K562 (cell line): ENCODE data around the gene ARHGEF12. TPM values are rescaled to one million over a fixed set of nuclear protein-coding genes. Genes with fewer than 3 reads are reported as not detected.

Experiments
- ATAC-seq: fragments of 200-7000 bp; cut with Tn5 transposase; 3 replicates; pipeline ENCODE4 v1.9.1; 2020; ENCODE audit warnings: moderate library complexity
- BruUV-seq: library from RNA; stranded (reverse); fragments of 400-500 nt; replicated peaks from 2 replicates; lab custom pipeline; 2021; lab: Mats Ljungman, UMichigan
- CTCF ChIA-PET: fragments of 300-600 bp; formaldehyde crosslinking; extraction: SDS; loops from one replicate; lab custom pipeline; 2021; ENCODE audit warnings: low intra/inter-chr PET ratio; lab: Yijun Ruan, JAX
- POLR2A ChIA-PET: fragments of 300-600, 350-650 bp; sonication (Branson Sonifier 250); formaldehyde crosslinking; extraction: SDS; loops from one replicate; lab custom pipeline; 2021; ENCODE audit warnings: antibody characterized with exemption, inconsistent platforms; lab: Yijun Ruan, JAX
- DNase-seq, 4 experiments: peaks; one replicate each; pipeline versions ENCODE4 v3.0.0 to v3.0.0-alpha.2; 2011 to 2018; ENCODE audit warnings: low spot score in 3 of 4, mixed read lengths in 3 of 4; ENCODE audit errors: extremely low read depth in 1 of 4
- FAIRE-seq: peaks from 2 replicates; lab custom pipeline; 2011; peaks lifted over from hg19 to GRCh38; lab: Jason Lieb, UNC
- H2AFZ ChIP-seq: 2 replicates; pipeline ENCODE4 v1.6.0; 2011; ENCODE audit warnings: low read depth, low read length, control low read depth, inconsistent platforms
- H3K27ac ChIP-seq: fragments of 200-600 bp; 3 replicates; pipeline ENCODE4 v1.8.0; 2011; ENCODE audit warnings: low read depth, mild to moderate bottlenecking, control low read depth, inconsistent platforms, low read length, moderate library complexity, mixed read lengths; ENCODE audit errors: extremely low read depth
- H3K27me3 ChIP-seq, 2 experiments: fragments of 300-600 bp in 1 of 2; 2 replicates in 1 of 2; 3 replicates in 1 of 2; pipeline versions ENCODE4 v1.6.0 to v1.8.0; 2011; ENCODE audit warnings: inconsistent platforms in 2 of 2, low read length in 2 of 2, mild to moderate bottlenecking in 1 of 2, mixed read lengths in 1 of 2, moderate library complexity in 1 of 2; ENCODE audit not compliant: control insufficient read depth in 2 of 2, insufficient read depth in 2 of 2
- H3K36me3 ChIP-seq: fragments of 300-600 bp; 3 replicates; pipeline ENCODE4 v1.8.0; 2011; ENCODE audit warnings: mild to moderate bottlenecking, low read length, inconsistent platforms; ENCODE audit not compliant: control insufficient read depth, insufficient read depth
- H3K4me1 ChIP-seq, 2 experiments: fragments of 200-600 bp in 1 of 2; replicated peaks in 1 of 2; 2 replicates in 1 of 2; 3 replicates in 1 of 2; pipeline versions ENCODE4 v1.5.1 to v1.8.0; 2011; ENCODE audit warnings: inconsistent platforms in 2 of 2, low read length in 2 of 2, mild to moderate bottlenecking in 1 of 2, mixed read lengths in 1 of 2, moderate library complexity in 1 of 2; ENCODE audit not compliant: control insufficient read depth in 2 of 2, insufficient read depth in 2 of 2
- H3K4me2 ChIP-seq: 2 replicates; pipeline ENCODE4 v1.6.1; 2011; ENCODE audit warnings: low read length, control low read depth, inconsistent platforms, mixed read lengths; ENCODE audit not compliant: insufficient read depth
- H3K4me3 ChIP-seq: fragments of 200-600 bp; sonication (generic), shearing (Covaris generic); 2 replicates; pipeline ENCODE4 v1.5.1; 2016; ENCODE audit warnings: control low read depth, inconsistent platforms
- H3K79me2 ChIP-seq: fragments of 200-600 bp; 3 replicates; pipeline ENCODE4 v1.8.0; 2011; ENCODE audit warnings: low read length, inconsistent platforms; ENCODE audit not compliant: control insufficient read depth, insufficient read depth
- H3K9ac ChIP-seq, 2 experiments: 2 replicates each; pipeline versions ENCODE4 v1.6.0 to v1.6.1; 2011; ENCODE audit warnings: low read depth in 2 of 2, low read length in 2 of 2, control low read depth in 1 of 2, inconsistent platforms in 1 of 2, mild to moderate bottlenecking in 1 of 2, mixed read lengths in 1 of 2; ENCODE audit not compliant: insufficient read depth in 1 of 2
- H3K9me1 ChIP-seq: one replicate; pipeline ENCODE4 v1.6.0; 2011; ENCODE audit warnings: inconsistent platforms, mild to moderate bottlenecking, low read length, moderate library complexity; ENCODE audit not compliant: control insufficient read depth, insufficient read depth
- H3K9me3 ChIP-seq: replicated peaks from 2 replicates; pipeline ENCODE4 v1.5.1; 2011; ENCODE audit warnings: low read depth, low read length, inconsistent platforms; ENCODE audit not compliant: control insufficient read depth, insufficient read depth
- H4K20me1 ChIP-seq: replicated peaks from 2 replicates; pipeline ENCODE4 v1.6.1; 2011; ENCODE audit warnings: low read length, inconsistent platforms, mixed read lengths; ENCODE audit not compliant: control insufficient read depth, insufficient read depth
- ARID2 ChIP-seq: fragments of 450-650 bp; IDR thresholded peaks from 2 replicates; pipeline ENCODE4 v1.6.1; 2017; ENCODE audit warnings: antibody characterized with exemption, mild to moderate bottlenecking
- C11orf30 ChIP-seq: fragments of 450-650 bp; IDR thresholded peaks from 2 replicates; pipeline ENCODE4 v1.6.1; 2016; ENCODE audit warnings: low read depth, mild to moderate bottlenecking
- CBFB ChIP-seq: sonication (generic); formaldehyde crosslinking; IDR thresholded peaks from 2 replicates; pipeline ENCODE4 v1.4.0; 2020; ENCODE audit warnings: mild to moderate bottlenecking, missing genetic modification reagents
- CHD4 ChIP-seq: fragments of 200-600 bp; sonication (generic); IDR thresholded peaks from 3 replicates; pipeline ENCODE4 v1.6.1; 2012; ENCODE audit warnings: low read depth, mild to moderate bottlenecking, mixed read lengths, low read length, inconsistent platforms; ENCODE audit not compliant: insufficient read depth, insufficient replicate concordance, poor library complexity, severe bottlenecking
- E2F1 ChIP-seq: sonication (generic); formaldehyde crosslinking; IDR thresholded peaks from 2 replicates; pipeline ENCODE4 v1.8.1; 2023; ENCODE audit warnings: mild to moderate bottlenecking, missing genetic modification reagents, moderate library complexity
- NELFE ChIP-seq: IDR thresholded peaks from 2 replicates; pipeline ENCODE4 v1.6.1; 2011; ENCODE audit warnings: mild to moderate bottlenecking; ENCODE audit not compliant: insufficient read depth, insufficient read length
- NR0B1 ChIP-seq: fragments of 450-650 bp; IDR thresholded peaks from one replicate; pipeline ENCODE4 v1.6.1; 2018; ENCODE audit warnings: mild to moderate bottlenecking, moderate library complexity; ENCODE audit not compliant: partially characterized antibody
- ZKSCAN8 ChIP-seq: fragments of 200-800 bp; sonication (Bioruptor generic); IDR thresholded peaks from 2 replicates; pipeline ENCODE4 v1.6.1; 2016; ENCODE audit warnings: missing genetic modification characterization, missing compliant biosample characterization
- ZNF311 ChIP-seq: fragments of 250-450 bp; sonication (Bioruptor Pico); IDR thresholded peaks from 2 replicates; pipeline ENCODE4 v1.4.0; 2020; ENCODE audit warnings: mild to moderate bottlenecking, moderate library complexity
- WGBS: fragments of 100-300 bp; shearing (Covaris generic); methylation state at CpG from one replicate; pipeline ENCODE4 v1.1.6; 2016; ENCODE audit warnings: low coverage, mixed read lengths; ENCODE audit not compliant: insufficient coverage; ENCODE audit errors: missing lambda C conversion rate; 5-methylcytosine and 5-hydroxymethylcytosine counted together
- in situ Hi-C: fragments of 300-500 bp; cut with MboI; formaldehyde crosslinking; loops from 4 replicates; pipeline ENCODE4 v1.15.0; 2018; ENCODE audit warnings: inconsistent platforms, mixed read lengths
- intact Hi-C: fragments of 100-400 bp; cut with micrococcal nuclease; formaldehyde crosslinking; loops from 2 replicates; pipeline ENCODE4 v1.14.2; 2022
- polyA plus RNA-seq, 8 experiments: library from polyadenylated mRNA; depleted of rRNA in 4 of 8; stranded (reverse) in 5 of 8; unstranded in 3 of 8; fragments of >200 nt; fragmentation: Nextera tagmentation in 2 of 8; fragmentation: Illumina TruSeq in 1 of 8; extraction: Ambion mirVana in 2 of 8; extraction: Trizol in 1 of 8; gene quantifications; 2 replicates each; pipeline versions ENCODE4 v1.2.1 to v1.2.3, GENCODE V29; 2011 to 2014; ENCODE audit warnings: inconsistent platforms in 1 of 8, missing spikeins in 1 of 8
- total RNA-seq, 7 experiments: library from RNA; depleted of rRNA in 6 of 7; stranded (reverse); fragments of >200 nt in 6 of 7; fragmentation: Illumina TruSeq in 2 of 7; extraction: Trizol in 2 of 7; gene quantifications; 2 replicates each; pipeline versions ENCODE4 v1.2.1 to v1.2.3, GENCODE V29; 2011 to 2021; ENCODE audit warnings: low replicate concordance in 1 of 7

Gene ARHGEF12
- total and polyA plus RNA-seq, 9 of the 15 experiments (the other 6 are each of a cell fraction or from before 2014, with no cell fraction given): 3.5 to 51.7 (median 29.5) TPM

DNA sequence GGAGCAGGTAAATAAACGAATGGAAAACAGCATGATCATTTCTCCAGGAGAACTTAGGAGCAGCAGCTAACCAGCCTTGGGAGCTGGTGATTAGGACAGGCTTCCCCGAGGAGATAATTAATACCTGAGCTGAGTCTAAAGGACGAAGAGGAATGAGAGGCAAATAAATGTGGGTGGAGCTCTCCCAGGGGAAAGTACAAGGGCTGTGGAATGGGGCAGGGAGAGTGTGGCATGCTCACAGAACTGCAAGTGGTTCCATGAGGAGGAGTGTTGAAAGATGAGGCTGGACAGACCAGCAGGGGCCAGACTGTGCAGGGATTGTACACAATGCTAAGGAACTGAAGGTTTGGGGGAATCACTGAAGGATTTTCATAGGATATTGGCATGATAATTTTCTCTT lies 25.3 kb upstream of the ARHGEF12 start:
- Histone ChIP-seq H3K9me1 (no peaks in the 10 kb centered on the region), H3K27ac (no peak overlapping the region), H3K36me3 (no peaks in the 10 kb centered on the region), H3K9ac (no peak overlapping the region)
- no peak for DNase-seq
- no TSS peak for BruUV-seq
- TF ChIP-seq CHD4 (no peak), ARID2 (no peak), ZKSCAN8 (CRISPR knock-in tag) (no peak), NR0B1 (no peak), C11orf30 (no peak), E2F1 (no peak), CBFB (CRISPR knock-in tag) (no peak), ZNF311 (CRISPR knock-in tag) (no peak), NELFE (no peak)
- TF ChIP-seq, all 486 proteins: peak for 0
- Histone ChIP-seq H2AFZ (no peak overlapping the region), H3K27me3 (peaks cover 15 to 49% of the 10 kb centered on the region in 2 experiments; a peak in 4 of 5 replicates), H3K4me1 (peaks cover 0 to 5% of the 10 kb centered on the region in 2 experiments; a peak in 1 of 5 replicates), H3K79me2 (no peaks in the 10 kb centered on the region), H3K4me2 (no peak overlapping the region), H3K9me3 (no peaks in the 10 kb centered on the region), H3K4me3 (no peak overlapping the region), H4K20me1 (peaks cover 10% of the 10 kb centered on the region; the same call in 1 of the 2 replicates)
- 0% methylated on average over 3 of the region's 3 CpGs for WGBS
- intact Hi-C loops (no loop called here), in situ Hi-C loops (no loop called here)
- ChIA-PET CTCF (no interaction called here), POLR2A (no interaction called here)
- FAIRE-seq (no peak), ATAC-seq (no peak)
